GM21723 (cell line): Measurements from ENCODE around the gene IQGAP2.

Experiments used
- ATAC-seq: cut with Tn5 transposase; IDR thresholded peaks from one replicate; pipeline ENCODE4 v1.9.1; 2021; ENCODE audit warnings: mild to moderate bottlenecking, moderate library complexity; ENCODE audit not compliant: unreplicated experiment

IQGAP2 gene

GRCh38 chr5:76383126-76383832 is 19.8 kb upstream of the IQGAP2 start:
- ATAC-seq = no peak

- no peak for ATAC-seq
Observed at GRCh38 chr5:76384189-76384588, 18.9 kb upstream of the IQGAP2 start.

GRCh38 chr5:76384705-76385104 is 18.4 kb upstream of the IQGAP2 start:
- ATAC-seq = no peak

- ATAC-seq = no peak
Observed at GRCh38 chr5:76385540-76385939, 17.5 kb upstream of the IQGAP2 start.

GRCh38 chr5:76386360-76386759 is 16.7 kb upstream of the IQGAP2 start:
- ATAC-seq = no peak

- no peak for ATAC-seq
Observed at GRCh38 chr5:76388236-76388635, 14.8 kb upstream of the IQGAP2 start.

- ATAC-seq = no peak
Observed at GRCh38 chr5:76388791-76389512, 14.1 kb upstream of the IQGAP2 start.

GRCh38 chr5:76389513-76390154 is 13.5 kb upstream of the IQGAP2 start:
- no peak for ATAC-seq

- ATAC-seq = no peak
Observed at GRCh38 chr5:76391014-76391413, 12.1 kb upstream of the IQGAP2 start.

GRCh38 chr5:76393035-76393680 is 9.9 kb upstream of the IQGAP2 start:
- ATAC-seq = no peak

GRCh38 chr5:76397200-76397599 is 5.9 kb upstream of the IQGAP2 start:
- no peak for ATAC-seq

GRCh38 chr5:76399268-76399667 is 3.8 kb upstream of the IQGAP2 start:
- no peak for ATAC-seq

- no peak for ATAC-seq
Observed at GRCh38 chr5:76400466-76400865, 2.6 kb upstream of the IQGAP2 start.

GRCh38 chr5:76401801-76402250 is 1.3 kb upstream of the IQGAP2 start:
- ATAC-seq = peak; percentile 18

GRCh38 chr5:76402251-76402885 is 717 bp upstream of the IQGAP2 start:
- peak; percentile 49 for ATAC-seq

- peak; percentile 24 for ATAC-seq
Observed at GRCh38 chr5:76403766-76404222, 709 bp downstream of the IQGAP2 start.

- ATAC-seq = peak; percentile 22
Observed at GRCh38 chr5:76404223-76405211, 1.4 kb downstream of the IQGAP2 start.

GRCh38 chr5:76406014-76406413 is 2.9 kb downstream of the IQGAP2 start:
- no peak for ATAC-seq

- no peak for ATAC-seq
Observed at GRCh38 chr5:76406673-76407072, 3.6 kb downstream of the IQGAP2 start.
